ENCODE measurements around the gene PDGFC. TPM values are rescaled to one million over a fixed set of nuclear protein-coding genes. Genes with fewer than 3 reads are reported as not detected.

The PDGFC gene
- total RNA-seq, 1 experiment from 2014 or later: 4.5 TPM

- peak overlapping the region; percentile 37 for H3K27ac ChIP-seq (ENCODE audit: insufficient read length, low read depth, low read length)
- no peak overlapping the region for H2BK20ac ChIP-seq (ENCODE audit: low read depth, low read length, poor library complexity, severe bottlenecking)
- H3K27ac Mint-ChIP-seq: peak overlapping the region in 2 of 3 experiments; percentile 66 to 67; a peak in 3 of 7 replicates
- no peak for TF ChIP-seq CTCF (conservative IDR thresholded peaks at IDR 0.05)
- H3K9me3 ChIP-seq (ENCODE audit: control insufficient read depth, low read depth, low read length): peaks cover 5% of the 10 kb centered on the region
- H3K4ac ChIP-seq (ENCODE audit: low read depth, low read length): no peak overlapping the region
- H2BK15ac ChIP-seq (ENCODE audit: low read depth, low read length): no peak overlapping the region
- no peak overlapping the region for H3K23ac ChIP-seq (ENCODE audit: insufficient read length, low read depth, low read length)
- DNase-seq: peak; percentile 55
- no peak overlapping the region for H3K56ac ChIP-seq (ENCODE audit: insufficient read length, low read depth, low read length)
- H3K79me2 ChIP-seq (ENCODE audit: insufficient read depth, low read length): no peaks in the 10 kb centered on the region
- H3K23me2 ChIP-seq (ENCODE audit: insufficient read length, low read depth, low read length, poor library complexity, severe bottlenecking): no peaks in the 10 kb centered on the region
- H4K91ac ChIP-seq (ENCODE audit: insufficient read length, low read depth, low read length): no peak overlapping the region
- no peak overlapping the region for H3K4me3 Mint-ChIP-seq
- no peak overlapping the region for H3K14ac ChIP-seq (ENCODE audit: insufficient read depth, low read length)
- no CpG with 5 or more reads among the region's 2 CpGs for WGBS (ENCODE audit: extremely low coverage, insufficient read length, low lambda C conversion rate)
- no peak overlapping the region for H2BK120ac ChIP-seq (ENCODE audit: low read depth, low read length, poor library complexity, severe bottlenecking)
- no peak overlapping the region for H3K9ac ChIP-seq (ENCODE audit: extremely low read depth, insufficient read length, low read length)
- H3K27me3 Mint-ChIP-seq (ENCODE audit: low read depth): peaks cover 2% of the 10 kb centered on the region; the same call in 1 of the 2 replicates
- peaks cover 5% of the 10 kb centered on the region; the same call in 1 of the 2 replicates for H3K4me1 ChIP-seq (ENCODE audit: insufficient read depth, low read length)
- H3K36me3 Mint-ChIP-seq (ENCODE audit: insufficient read depth in 1 of 3, low read depth in 3 of 3): peaks cover 0 to 9% (median 8%) of the 10 kb centered on the region in 3 experiments; a peak in 6 of 7 replicates
- no peak overlapping the region for H2BK5ac ChIP-seq (ENCODE audit: insufficient read length, low read length)
- no peak overlapping the region for H4K8ac ChIP-seq (replicated peaks; ENCODE audit: insufficient read length, low read depth, low read length)
- H4K5ac ChIP-seq (ENCODE audit: insufficient read length, low read depth, low read length): no peak overlapping the region
- peaks cover 5 to 13% of the 10 kb centered on the region in 2 experiments for H3K4me1 Mint-ChIP-seq
- no peak overlapping the region for H3T11ph ChIP-seq (ENCODE audit: low read length)
- peaks cover 15 to 19% of the 10 kb centered on the region in 2 experiments for H3K9me3 Mint-ChIP-seq
- H2BK12ac ChIP-seq (ENCODE audit: insufficient read length, low read depth, low read length): no peak overlapping the region
- H3K18ac ChIP-seq (ENCODE audit: insufficient read length, low read depth, low read length): no peak overlapping the region
- H3K4me2 ChIP-seq (ENCODE audit: insufficient read depth, insufficient read length, low read length): no peak overlapping the region
- no peak overlapping the region for H2AFZ ChIP-seq (ENCODE audit: low read length)
- no peaks in the 10 kb centered on the region for H4K20me1 ChIP-seq (ENCODE audit: control insufficient read depth, insufficient read depth, insufficient read length)
- no peaks in the 10 kb centered on the region for H3K27me3 ChIP-seq (ENCODE audit: insufficient read depth, low read length)
- no peaks in the 10 kb centered on the region for H3K79me1 ChIP-seq (ENCODE audit: insufficient read depth, low read depth, low read length, poor library complexity, severe bottlenecking)
- H2AK5ac ChIP-seq (ENCODE audit: insufficient read length, low read length): no peak overlapping the region
Measured at GRCh38 chr4:156999175-156999517, 27.5 kb upstream of the PDGFC start.
